H1 (cell line): ENCODE measurements around the gene NHEJ1. TPM values are rescaled to one million over a fixed set of nuclear protein-coding genes. Genes with fewer than 3 reads are reported as not detected.

Experiments
- CTCF ChIA-PET: fragments of 300-600 bp; sonication (Branson Sonifier 250); formaldehyde crosslinking; loops from one replicate; lab custom pipeline; 2021; ENCODE audit not compliant: partially characterized antibody; lab: Charles Lee
- POLR2A ChIA-PET: fragments of 300-600 bp; sonication (Branson Sonifier 250); formaldehyde crosslinking; loops from one replicate; lab custom pipeline; 2021; ENCODE audit warnings: inconsistent platforms; ENCODE audit not compliant: partially characterized antibody; lab: Charles Lee
- DNase-seq, 2 experiments: peaks; one replicate each; pipeline versions ENCODE4 v3.0.0 to v3.0.0-alpha.2; 2010 to 2022; ENCODE audit warnings: low spot score in 2 of 2, low read depth in 1 of 2, mixed read lengths in 1 of 2
- FAIRE-seq: peaks from 2 replicates; lab custom pipeline; 2011; peaks lifted over from hg19 to GRCh38; lab: Jason Lieb, UNC
- H2AFZ ChIP-seq: 2 replicates; pipeline ENCODE4 v1.8.1; 2012; ENCODE audit warnings: low read length, inconsistent platforms
- H2AK5ac ChIP-seq: 2 replicates; pipeline ENCODE4 v1.6.1; 2013; ENCODE audit warnings: low read depth, low read length
- H2BK120ac ChIP-seq: replicated peaks from 2 replicates; pipeline ENCODE3; 2013; ENCODE audit warnings: low read depth, low read length, inconsistent platforms
- H2BK12ac ChIP-seq: 2 replicates; pipeline ENCODE4 v1.6.1; 2013; ENCODE audit warnings: low read depth, low read length
- H2BK15ac ChIP-seq: 2 replicates; pipeline ENCODE4 v1.6.1; 2013; ENCODE audit warnings: low read length
- H2BK20ac ChIP-seq: 2 replicates; pipeline ENCODE4 v1.6.1; 2013; ENCODE audit warnings: low read length
- H2BK5ac ChIP-seq: 2 replicates; pipeline ENCODE4 v1.6.1; 2013; ENCODE audit warnings: low read depth, low read length
- H3K14ac ChIP-seq: 2 replicates; pipeline ENCODE4 v1.6.1; 2013; ENCODE audit warnings: inconsistent platforms; ENCODE audit not compliant: insufficient read length
- H3K18ac ChIP-seq: 2 replicates; pipeline ENCODE4 v1.6.1; 2013; ENCODE audit warnings: low read length; ENCODE audit errors: extremely low read depth
- H3K23ac ChIP-seq: 2 replicates; pipeline ENCODE4 v1.6.1; 2013; ENCODE audit warnings: inconsistent platforms; ENCODE audit not compliant: insufficient read length
- H3K23me2 ChIP-seq: 2 replicates; pipeline ENCODE4 v1.6.1; 2013; ENCODE audit warnings: low read depth, low read length
- H3K27ac ChIP-seq: 2 replicates; pipeline ENCODE4 v1.6.1; 2011; ENCODE audit warnings: low read depth, low read length, inconsistent platforms
- H3K27me3 ChIP-seq, 4 experiments: replicated peaks in 1 of 4; 1 replicate in 1 of 4; 2 replicates in 3 of 4; pipeline versions ENCODE4 v1.6.1 to v1.8.1; 2011 to 2013; ENCODE audit warnings: low read length in 3 of 4, mild to moderate bottlenecking in 3 of 4, inconsistent platforms in 2 of 4, mixed read lengths in 2 of 4, moderate library complexity in 1 of 4; ENCODE audit not compliant: control insufficient read depth in 3 of 4, insufficient read depth in 3 of 4; ENCODE audit errors: extremely low read depth in 1 of 4
- H3K36me3 ChIP-seq, 4 experiments: 2 replicates each; pipeline versions ENCODE4 v1.6.1 to v1.8.1; 2011 to 2013; ENCODE audit warnings: mild to moderate bottlenecking in 4 of 4, low read length in 3 of 4, moderate library complexity in 2 of 4, control low read depth in 1 of 4, inconsistent platforms in 1 of 4; ENCODE audit not compliant: insufficient read depth in 4 of 4, control insufficient read depth in 2 of 4
- H3K4ac ChIP-seq: replicated peaks from 2 replicates; pipeline ENCODE3; 2013; ENCODE audit warnings: low read length, low read depth, mixed read lengths, inconsistent platforms; ENCODE audit not compliant: insufficient read length
- H3K4me1 ChIP-seq, 4 experiments: replicated peaks in 1 of 4; 1 replicate in 1 of 4; 2 replicates in 3 of 4; pipeline versions ENCODE4 v1.6.1 to v1.8.1; 2011 to 2013; ENCODE audit warnings: low read length in 3 of 4, inconsistent platforms in 2 of 4, mixed read lengths in 1 of 4; ENCODE audit not compliant: insufficient read depth in 4 of 4, control insufficient read depth in 3 of 4
- H3K4me2 ChIP-seq, 2 experiments: 2 replicates each; pipeline versions ENCODE4 v1.6.1 to v1.8.1; 2011 to 2013; ENCODE audit warnings: low read depth in 2 of 2, low read length in 2 of 2, control low read depth in 1 of 2, inconsistent platforms in 1 of 2, mild to moderate bottlenecking in 1 of 2; ENCODE audit not compliant: insufficient read depth in 1 of 2
- H3K4me3 ChIP-seq, 4 experiments: fragments of 200-600, 300-600 bp in 1 of 4; sonication (generic), shearing (Covaris generic), sonication (Bioruptor Twin) in 1 of 4; 2 replicates each; pipeline versions ENCODE4 v1.5.1 to v1.8.1; 2011 to 2016; ENCODE audit warnings: low read length in 4 of 4, low read depth in 3 of 4, control low read depth in 2 of 4, inconsistent platforms in 2 of 4, mild to moderate bottlenecking in 2 of 4, mixed read lengths in 1 of 4, moderate library complexity in 1 of 4; ENCODE audit not compliant: insufficient read depth in 2 of 4; ENCODE audit errors: extremely low read depth in 1 of 4
- H3K56ac ChIP-seq: replicated peaks from 2 replicates; pipeline ENCODE3; 2013; ENCODE audit warnings: low read depth, mild to moderate bottlenecking, mixed read lengths, low read length, inconsistent platforms; ENCODE audit not compliant: insufficient read length
- H3K79me1 ChIP-seq: 2 replicates; pipeline ENCODE4 v1.6.1; 2013; ENCODE audit warnings: low read depth, low read length, control low read depth
- H3K79me2 ChIP-seq, 2 experiments: 2 replicates each; pipeline versions ENCODE4 v1.6.1 to v1.8.1; 2012 to 2013; ENCODE audit warnings: low read length in 2 of 2, mild to moderate bottlenecking in 2 of 2, inconsistent platforms in 1 of 2; ENCODE audit not compliant: insufficient read depth in 2 of 2, control insufficient read depth in 1 of 2
- H3K9ac ChIP-seq, 4 experiments: replicated peaks in 1 of 4; 1 replicate in 1 of 4; 2 replicates in 3 of 4; pipeline versions ENCODE4 v1.6.1 to v1.8.1; 2011 to 2013; ENCODE audit warnings: low read depth in 3 of 4, low read length in 3 of 4, control low read depth in 2 of 4, mild to moderate bottlenecking in 2 of 4, moderate library complexity in 2 of 4, inconsistent platforms in 1 of 4; ENCODE audit errors: extremely low read depth in 1 of 4
- H3K9me3 ChIP-seq, 2 experiments: 2 replicates each; pipeline versions ENCODE4 v1.6.1 to v1.8.1; 2012 to 2013; ENCODE audit warnings: mild to moderate bottlenecking in 2 of 2, moderate library complexity in 2 of 2, control low read depth in 1 of 2, inconsistent platforms in 1 of 2, low read depth in 1 of 2, low read length in 1 of 2, mixed read lengths in 1 of 2; ENCODE audit not compliant: insufficient read depth in 2 of 2
- H4K20me1 ChIP-seq, 2 experiments: replicated peaks in 1 of 2; 2 replicates each; pipeline versions ENCODE3 to v1.8.1; 2011 to 2013; ENCODE audit warnings: inconsistent platforms in 2 of 2, low read length in 2 of 2, mild to moderate bottlenecking in 1 of 2; ENCODE audit not compliant: insufficient read depth in 2 of 2, control insufficient read depth in 1 of 2
- H4K5ac ChIP-seq: 2 replicates; pipeline ENCODE4 v1.6.1; 2013; ENCODE audit warnings: low read length, low read depth, mixed read lengths, inconsistent platforms; ENCODE audit not compliant: insufficient read length
- H4K8ac ChIP-seq: 2 replicates; pipeline ENCODE4 v1.8.0; 2013; ENCODE audit warnings: mild to moderate bottlenecking, moderate library complexity, low read length, inconsistent platforms; ENCODE audit not compliant: insufficient read depth; ENCODE audit errors: extremely low read depth
- H4K91ac ChIP-seq: replicated peaks from 2 replicates; pipeline ENCODE3; 2013; ENCODE audit warnings: low read length, mixed read lengths, inconsistent platforms; ENCODE audit not compliant: insufficient read length
- WGBS, 2 experiments: shearing (Covaris generic) in 1 of 2; methylation state at CpG; one replicate each; pipeline versions ENCODE4 v1.1.6 to v1.1.7; 2013 to 2015; ENCODE audit warnings: low lambda C conversion rate in 2 of 2, mixed read lengths in 2 of 2, inconsistent platforms in 1 of 2, low coverage in 1 of 2, missing lambda C conversion rate in 1 of 2; ENCODE audit not compliant: insufficient replicate concordance in 2 of 2, insufficient coverage in 1 of 2, insufficient read length in 1 of 2; ENCODE audit errors: extremely low coverage in 1 of 2, missing lambda C conversion rate in 1 of 2; 5-methylcytosine and 5-hydroxymethylcytosine counted together
- polyA plus RNA-seq, 7 experiments: library from polyadenylated mRNA; depleted of rRNA in 3 of 7; stranded (reverse) in 5 of 7; unstranded in 2 of 7; fragments of >200 nt in 5 of 7; fragments of 200-250 nt in 2 of 7; gene quantifications; 1 replicate in 5 of 7; 2 replicates in 1 of 7; 4 replicates in 1 of 7; pipeline versions ENCODE4 v1.2.1 to v1.2.3, GENCODE V29; 2011 to 2013; ENCODE audit warnings: missing spikeins in 2 of 7, mixed read lengths in 2 of 7
- total RNA-seq: library from RNA; stranded (reverse); fragmentation: NEBNext Ultra II Directional; extraction: Animal tissue kit (Norgen Biotek cat#: 25700); gene quantifications from 2 replicates; pipeline ENCODE4 v1.2.1, GENCODE V29; 2021

The NHEJ1 gene
- total and polyA plus RNA-seq, 2 of the 8 experiments (the other 6 are each of a cell fraction or from before 2014, with no cell fraction given): 22.7 to 24.1 TPM

- Histone ChIP-seq H2BK5ac (peak within 1 kb of the TSS; percentile 89), H3K23me2 (peaks cover 11% of the 10 kb centered on the region; the same call in 1 of the 2 replicates), H3K14ac (no peak within 1 kb of the TSS), H3K9me3 (no peaks in the 10 kb centered on the region), H4K5ac (peak within 1 kb of the TSS; percentile 92), H4K8ac (peak within 1 kb of the TSS; percentile 82), H2AFZ (peak within 1 kb of the TSS; percentile 69), H2BK12ac (peak within 1 kb of the TSS; percentile 52; the same call in 1 of the 2 replicates), H3K79me2 (peaks cover 0 to 8% of the 10 kb centered on the region in 2 experiments; a peak in 1 of 4 replicates), H2BK120ac (no peak within 1 kb of the TSS), H4K20me1 (peaks cover 0 to 3% of the 10 kb centered on the region in 2 experiments), H2AK5ac (no peak within 1 kb of the TSS), H3K9ac (peak within 1 kb of the TSS; percentile 60 to 92 (median 68)), H3K4me2 (peak within 1 kb of the TSS; percentile 82 to 96), H3K18ac (peak within 1 kb of the TSS; percentile 83; the same call in 1 of the 2 replicates), H2BK20ac (no peak within 1 kb of the TSS), H3K4me3 (peak within 1 kb of the TSS; percentile 78 to 96 (median 92)), H2BK15ac (no peak within 1 kb of the TSS; the same call in 1 of the 2 replicates), H3K79me1 (peaks cover 6% of the 10 kb centered on the region), H3K4ac (no peak within 1 kb of the TSS), H4K91ac (peak within 1 kb of the TSS; percentile 40), H3K36me3 (peaks cover 6 to 29% (median 20%) of the 10 kb centered on the region in 4 experiments; a peak in 6 of 8 replicates), H3K23ac (no peak within 1 kb of the TSS), H3K56ac (peak within 1 kb of the TSS; percentile 50), H3K27me3 (no peaks in the 10 kb centered on the region), H3K4me1 (peaks cover 0 to 13% (median 6%) of the 10 kb centered on the region in 4 experiments; a peak in 6 of 7 replicates), H3K27ac (peak within 1 kb of the TSS; percentile 78)
- DNase-seq (peak; percentile 61 to 88), FAIRE-seq (no peak)
- POLR2A ChIA-PET: interaction anchor here (0.9 to 3.0 kb wide), 4 partner anchors 16 to 118 kb away, joined by 3 to 21 read pairs (median 12); partner anchors contain the start of genes ABCB6 and ZFAND2B
- 2% methylated on average over 32 of the region's 67 CpGs; no CpG with 5 or more reads in 1 of the 2 experiments for WGBS, 2 experiments
- CTCF ChIA-PET: interaction anchor here (1.4 to 2.0 kb wide), 2 partner anchors 14 to 28 kb away, joined by 3 to 7 read pairs; no protein-coding TSS in a partner anchor
Measured at GRCh38 chr2:219177552-219178376, 17.1 kb upstream of the NHEJ1 start, which contains the start of gene RETREG2. Gene RETREG2, plus strand, starts transcription at chr2:219178275. Its CDS starts 78 bp downstream, at chr2:219178353.
